ENCODE measurements around the gene INSRR. TPM values are rescaled to one million over a fixed set of nuclear protein-coding genes. Genes with fewer than 3 reads are reported as not detected.

Gene INSRR
- total RNA-seq, 1 donor, result not detected

DNA sequence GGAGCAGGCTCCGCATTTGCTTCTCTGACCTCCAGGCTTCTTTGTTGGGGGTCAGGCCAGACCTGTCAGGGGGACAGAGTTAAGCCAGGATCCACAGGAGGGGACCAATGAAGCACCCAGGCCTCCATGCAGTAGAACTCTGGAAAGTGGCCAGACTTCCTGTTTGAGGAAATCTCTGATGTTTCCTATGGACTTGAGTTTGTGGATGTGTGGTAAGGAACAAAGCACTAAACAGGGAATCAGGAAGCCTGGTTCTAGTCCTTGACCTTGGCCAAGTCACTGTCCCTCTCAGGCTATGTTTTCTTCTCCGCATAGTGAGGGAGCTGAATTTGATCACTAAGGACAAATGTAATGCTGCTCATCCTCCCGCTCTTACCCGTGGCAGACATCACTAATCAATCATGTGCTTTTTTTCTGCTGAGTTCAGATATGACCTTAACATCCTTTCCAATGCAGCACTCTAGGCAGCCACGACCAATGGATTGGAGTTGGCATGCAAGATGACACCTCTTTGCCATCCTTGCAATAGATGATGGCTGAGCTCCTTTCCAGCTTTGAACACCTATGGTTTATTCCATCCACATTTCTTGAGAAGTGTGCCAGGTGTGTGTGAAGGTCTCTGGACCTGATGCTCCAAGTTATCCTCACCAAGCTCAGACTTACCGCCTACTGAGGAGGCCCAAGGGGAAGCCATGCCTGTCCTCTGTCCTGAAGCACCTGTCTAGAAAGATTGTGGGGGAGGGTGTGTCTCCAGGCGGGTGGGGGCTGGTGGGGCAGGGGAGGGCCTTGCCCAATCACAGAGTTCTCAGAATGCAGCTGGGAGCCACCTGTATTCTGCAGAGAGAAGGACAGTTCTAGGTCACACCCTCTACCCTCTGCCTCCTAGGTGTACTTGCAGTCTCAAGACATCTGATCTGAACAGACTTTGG lies 52.1 kb downstream of the INSRR start:
- no peaks in the 10 kb centered on the region for H3K9me3 ChIP-seq (ENCODE audit: low read depth, low read length)
- H3K4me1 ChIP-seq (ENCODE audit: insufficient read depth, low read length), result peaks cover 29% of the 10 kb centered on the region
- no peaks in the 10 kb centered on the region for H3K27me3 ChIP-seq (ENCODE audit: insufficient read depth, low read length)
- no peak overlapping the region for H3K4me3 ChIP-seq (ENCODE audit: low read length)

DNA sequence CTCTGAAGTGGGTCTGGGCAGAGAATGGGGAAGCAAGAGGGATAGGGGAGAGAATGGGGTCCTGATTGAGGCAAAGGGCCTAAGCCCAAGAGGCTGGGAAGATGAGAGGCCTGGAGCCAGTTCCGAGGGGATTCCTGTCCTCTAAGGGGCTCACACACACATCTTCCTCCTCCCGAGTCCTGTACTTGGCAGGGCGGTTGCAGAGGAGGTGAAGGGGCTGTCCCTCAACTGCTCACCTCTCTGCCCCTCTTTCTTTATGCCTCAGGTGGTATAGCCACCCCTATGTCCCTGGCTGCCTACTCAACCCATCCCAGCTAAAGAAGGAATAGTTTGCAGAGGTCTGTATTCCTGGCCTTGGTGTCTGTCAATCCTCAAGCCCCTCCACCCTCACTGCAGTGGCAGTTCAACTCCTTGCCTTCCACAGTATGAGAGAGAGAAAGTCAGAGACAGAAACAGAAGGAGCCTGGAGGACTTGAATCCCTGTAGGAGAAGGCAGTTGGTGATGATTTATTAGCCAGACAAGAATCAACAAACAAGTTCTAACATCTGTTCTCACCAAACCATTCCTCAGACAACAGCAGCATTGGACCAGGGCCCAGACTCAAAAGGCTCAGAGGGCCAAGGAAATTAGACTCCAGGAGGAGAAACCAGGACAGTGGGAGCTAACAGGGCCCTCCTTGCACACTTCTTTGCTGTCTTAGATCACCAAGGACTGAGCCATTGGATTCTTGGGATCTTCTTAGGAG lies 53.0 kb downstream of the INSRR start:
- Histone ChIP-seq H3K4me1 (ENCODE audit: insufficient read depth, low read length) (peaks cover 30% of the 10 kb centered on the region), H3K4me3 (ENCODE audit: low read length) (no peak overlapping the region), H3K27me3 (ENCODE audit: insufficient read depth, low read length) (no peaks in the 10 kb centered on the region), H3K9me3 (ENCODE audit: low read depth, low read length) (no peaks in the 10 kb centered on the region)

GRCh38 chr1:156804572-156805243 lies 54.2 kb downstream of the INSRR start:
- H3K4me1 ChIP-seq (ENCODE audit: insufficient read depth, low read length), result peaks cover 30% of the 10 kb centered on the region
- H3K9me3 ChIP-seq (ENCODE audit: low read depth, low read length), result no peaks in the 10 kb centered on the region

DNA sequence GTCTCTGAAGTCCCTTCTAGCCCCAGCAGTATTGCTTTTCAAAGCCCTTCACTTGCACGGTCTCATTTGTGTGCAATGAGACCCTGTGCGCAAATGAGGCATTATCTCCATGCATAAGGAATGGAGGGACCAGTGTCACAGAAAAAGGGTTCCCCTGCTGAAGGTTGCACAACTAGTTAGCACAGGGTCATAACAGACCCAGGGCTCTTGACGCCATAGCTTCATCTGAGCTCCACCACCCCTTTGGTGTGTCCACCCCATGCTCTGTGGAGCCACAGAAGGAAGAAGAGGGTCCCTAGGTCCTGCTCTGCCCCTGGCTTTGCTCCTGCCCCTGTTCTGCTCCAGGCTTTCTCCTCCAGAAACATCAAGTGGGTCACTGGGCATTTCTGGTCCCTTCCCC lies 54.9 kb downstream of the INSRR start:
- Histone ChIP-seq H3K27me3 (ENCODE audit: insufficient read depth, low read length) (no peaks in the 10 kb centered on the region), H3K9me3 (ENCODE audit: low read depth, low read length) (no peaks in the 10 kb centered on the region), H3K4me3 (ENCODE audit: low read length) (no peak overlapping the region), H3K4me1 (ENCODE audit: insufficient read depth, low read length) (peaks cover 30% of the 10 kb centered on the region)

More at GRCh38 chr1:156804572-156805243, 54.2 kb downstream of the INSRR start:
- H3K27me3 ChIP-seq (ENCODE audit: insufficient read depth, low read length), result no peaks in the 10 kb centered on the region
- no peak overlapping the region for H3K4me3 ChIP-seq (ENCODE audit: low read length)

- no peaks in the 10 kb centered on the region for H3K9me3 ChIP-seq (ENCODE audit: low read depth, low read length)
- H3K4me1 ChIP-seq (ENCODE audit: insufficient read depth, low read length), result peaks cover 28% of the 10 kb centered on the region
- H3K27me3 ChIP-seq (ENCODE audit: insufficient read depth, low read length), result no peaks in the 10 kb centered on the region
- no peak overlapping the region for H3K4me3 ChIP-seq (ENCODE audit: low read length)
Observed at GRCh38 chr1:156803086-156803851, 55.6 kb downstream of the INSRR start.

GRCh38 chr1:156802421-156802935 lies 56.4 kb downstream of the INSRR start:
- Histone ChIP-seq H3K27me3 (ENCODE audit: insufficient read depth, low read length) (no peaks in the 10 kb centered on the region), H3K4me1 (ENCODE audit: insufficient read depth, low read length) (peaks cover 20% of the 10 kb centered on the region), H3K4me3 (ENCODE audit: low read length) (no peak overlapping the region), H3K9me3 (ENCODE audit: low read depth, low read length) (no peaks in the 10 kb centered on the region)

DNA sequence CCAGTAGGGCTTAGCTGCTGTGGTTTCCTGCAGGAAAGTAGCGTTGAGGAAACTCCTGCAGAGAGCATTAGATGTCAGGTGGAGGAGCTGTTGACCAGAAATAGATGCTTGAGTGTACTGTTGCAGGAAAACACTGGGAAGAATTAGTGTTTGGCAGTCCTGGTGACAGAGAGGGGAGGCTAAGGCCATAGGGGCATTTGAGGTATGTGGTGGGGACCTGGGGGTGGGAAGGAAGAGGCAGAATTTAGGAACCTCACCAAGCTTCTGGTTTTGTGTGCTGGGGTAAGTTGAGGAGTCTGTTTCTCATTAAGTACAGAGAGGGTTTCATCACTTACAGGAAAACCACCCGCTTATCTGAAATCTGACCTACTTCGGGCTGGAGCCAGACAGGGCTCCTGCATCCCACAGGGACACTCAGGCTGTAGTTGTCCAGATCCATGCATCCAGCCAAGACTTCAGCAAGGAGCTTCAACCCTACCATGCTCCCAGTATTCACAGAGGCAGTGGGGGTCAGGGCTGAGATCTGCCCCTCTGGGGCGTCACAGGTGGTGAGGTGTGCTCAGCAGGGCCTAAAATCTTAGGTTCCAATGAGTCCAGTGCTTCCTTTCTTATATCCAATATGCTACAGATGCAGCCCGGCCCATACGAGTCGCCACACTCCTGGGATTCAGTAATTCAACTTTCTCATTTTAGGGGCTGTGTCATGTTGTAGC lies 57.4 kb downstream of the INSRR start:
- no peaks in the 10 kb centered on the region for H3K27me3 ChIP-seq (ENCODE audit: insufficient read depth, low read length)
- H3K4me1 ChIP-seq (ENCODE audit: insufficient read depth, low read length), result peaks cover 17% of the 10 kb centered on the region
- no peaks in the 10 kb centered on the region for H3K9me3 ChIP-seq (ENCODE audit: low read depth, low read length)
- no peak overlapping the region for H3K4me3 ChIP-seq (ENCODE audit: low read length)

DNA sequence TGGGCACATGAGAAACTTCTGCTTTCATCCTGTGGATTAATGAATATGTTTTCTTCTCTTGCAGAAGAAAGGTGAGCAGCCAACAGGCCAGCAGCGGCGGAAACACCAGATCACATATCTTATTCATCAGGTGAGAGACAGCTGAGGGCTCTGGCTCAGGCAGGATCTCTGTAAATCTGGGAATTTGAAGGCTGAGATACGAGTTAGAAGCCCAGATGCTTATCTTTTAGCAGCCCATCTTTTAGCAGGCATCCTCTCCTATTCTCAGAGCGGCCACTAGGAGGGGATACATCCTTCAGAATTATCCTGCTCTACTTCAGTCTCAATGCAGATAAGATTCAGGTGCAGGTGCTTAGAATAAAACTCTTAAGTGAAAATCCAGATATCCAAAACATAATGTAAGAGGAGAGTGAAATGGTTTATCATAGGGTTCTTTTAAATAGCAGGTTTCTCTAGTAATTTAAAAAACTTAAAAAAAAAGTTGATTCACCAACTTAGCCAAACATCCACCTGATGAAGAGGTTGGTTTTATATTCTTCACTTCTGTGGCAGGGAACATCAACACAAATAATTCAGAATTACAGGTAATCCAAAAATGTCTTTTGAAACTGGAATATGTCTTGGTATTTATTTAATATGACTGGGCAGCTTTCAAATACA lies 61.6 kb downstream of the INSRR start:
- no peaks in the 10 kb centered on the region for H3K9me3 ChIP-seq (ENCODE audit: low read depth, low read length)
- H3K27me3 ChIP-seq (ENCODE audit: insufficient read depth, low read length), result no peaks in the 10 kb centered on the region
- H3K4me3 ChIP-seq (ENCODE audit: low read length), result no peak overlapping the region
- peaks cover 7% of the 10 kb centered on the region for H3K4me1 ChIP-seq (ENCODE audit: insufficient read depth, low read length)

- Histone ChIP-seq H3K4me3 (ENCODE audit: low read length) (no peak overlapping the region), H3K27me3 (ENCODE audit: insufficient read depth, low read length) (no peaks in the 10 kb centered on the region), H3K9me3 (ENCODE audit: low read depth, low read length) (no peaks in the 10 kb centered on the region), H3K4me1 (ENCODE audit: insufficient read depth, low read length) (peaks cover 6% of the 10 kb centered on the region)
Observed at GRCh38 chr1:156796340-156797097, 62.4 kb downstream of the INSRR start.

- Histone ChIP-seq H3K4me1 (ENCODE audit: insufficient read depth, low read length) (peaks cover 5% of the 10 kb centered on the region), H3K27me3 (ENCODE audit: insufficient read depth, low read length) (no peaks in the 10 kb centered on the region), H3K9me3 (ENCODE audit: low read depth, low read length) (no peaks in the 10 kb centered on the region), H3K4me3 (ENCODE audit: low read length) (no peak overlapping the region)
Observed at GRCh38 chr1:156795787-156796186, 63.1 kb downstream of the INSRR start.

GRCh38 chr1:156795374-156795733 lies 63.6 kb downstream of the INSRR start:
- no peak overlapping the region for H3K4me3 ChIP-seq (ENCODE audit: low read length)
- H3K4me1 ChIP-seq (ENCODE audit: insufficient read depth, low read length), result peaks cover 5% of the 10 kb centered on the region
- H3K27me3 ChIP-seq (ENCODE audit: insufficient read depth, low read length), result no peaks in the 10 kb centered on the region
- no peaks in the 10 kb centered on the region for H3K9me3 ChIP-seq (ENCODE audit: low read depth, low read length)

GRCh38 chr1:156794506-156795373 lies 64.2 kb downstream of the INSRR start:
- H3K4me3 ChIP-seq (ENCODE audit: low read length), result no peak overlapping the region
- peaks cover 5% of the 10 kb centered on the region for H3K4me1 ChIP-seq (ENCODE audit: insufficient read depth, low read length)
- H3K27me3 ChIP-seq (ENCODE audit: insufficient read depth, low read length), result no peaks in the 10 kb centered on the region
- no peaks in the 10 kb centered on the region for H3K9me3 ChIP-seq (ENCODE audit: low read depth, low read length)

Data from mononuclear cell (primary cell).